Gastrocnemius medialis (tissue), 4 donors: ENCODE data around the gene MPRIP.

Experiments
- CTCF ChIP-seq, 5 experiments: fragments of 450-650 bp in 3 of 5; fragments of 200-600 bp in 2 of 5; sonication (generic) in 2 of 5; IDR thresholded peaks in 4 of 5; conservative IDR thresholded peaks in 1 of 5; 1 replicate in 4 of 5; 2 replicates in 1 of 5; pipeline ENCODE4 v1.5.1; 2016 to 2019; ENCODE audit warnings: antibody characterized with exemption in 5 of 5, mild to moderate bottlenecking in 3 of 5, moderate library complexity in 3 of 5
- POLR2A ChIP-seq, 2 donors: fragments of 450-650 bp; IDR thresholded peaks; one replicate each; pipeline ENCODE4 v1.6.1; 2017; ENCODE audit warnings: antibody characterized with exemption in 2 of 2, mild to moderate bottlenecking in 2 of 2, moderate library complexity in 2 of 2

- TF ChIP-seq CTCF (IDR thresholded peaks at IDR 0.05 in 4 of 5, conservative IDR thresholded peaks at IDR 0.05 in 1 of 5) (no peak), POLR2A (IDR thresholded peaks at IDR 0.05) (no peak)
These were observed 27.0 kb upstream of the MPRIP start for GRCh38 chr17:17015230-17015629.
